GM18508 (cell line): ENCODE data around the gene CADM1.

Experiments used
- ATAC-seq: cut with Tn5 transposase; IDR thresholded peaks from one replicate; pipeline ENCODE4 v1.9.1; 2021; ENCODE audit warnings: moderate number of reproducible peaks; ENCODE audit not compliant: insufficient read depth, unreplicated experiment

The CADM1 gene

GRCh38 chr11:115518983-115519628 lies 14.9 kb upstream of the CADM1 start:
- ATAC-seq: no peak

DNA sequence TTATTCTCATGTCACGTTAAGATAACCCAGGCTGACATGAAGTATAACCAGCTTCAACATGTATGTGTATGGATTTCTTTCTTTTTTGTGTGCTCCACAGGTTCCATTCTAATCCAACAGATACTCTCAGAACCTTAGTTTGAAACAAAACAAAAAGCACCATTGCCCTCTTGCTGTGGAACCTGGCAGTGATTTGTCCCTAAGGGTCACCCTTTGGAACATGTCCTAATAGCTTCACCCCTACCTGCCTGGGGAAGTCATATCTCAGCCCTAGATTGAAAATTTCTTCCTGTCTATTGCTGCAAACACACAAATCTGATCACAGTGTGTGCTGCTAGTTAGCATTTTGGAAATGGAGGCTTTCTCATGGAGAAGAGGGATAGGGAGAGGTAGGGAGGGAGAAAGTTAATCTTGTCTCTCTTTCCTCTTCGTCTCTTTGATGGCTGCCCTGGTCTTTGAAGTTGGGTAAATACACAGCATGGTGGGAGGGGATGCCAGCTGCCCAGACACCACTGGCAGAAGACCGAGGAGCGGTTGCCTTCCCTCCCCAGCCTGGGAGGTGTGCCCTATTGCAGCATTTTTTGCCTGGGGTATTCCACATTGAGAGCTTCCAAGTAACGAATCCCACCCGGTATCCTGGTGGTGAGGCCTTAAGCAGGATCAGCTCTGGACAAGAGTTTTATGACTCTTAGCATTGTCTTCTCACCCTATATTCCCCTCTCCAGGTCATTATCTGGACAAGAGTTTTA lies 11.6 kb upstream of the CADM1 start:
- ATAC-seq: no peak

DNA sequence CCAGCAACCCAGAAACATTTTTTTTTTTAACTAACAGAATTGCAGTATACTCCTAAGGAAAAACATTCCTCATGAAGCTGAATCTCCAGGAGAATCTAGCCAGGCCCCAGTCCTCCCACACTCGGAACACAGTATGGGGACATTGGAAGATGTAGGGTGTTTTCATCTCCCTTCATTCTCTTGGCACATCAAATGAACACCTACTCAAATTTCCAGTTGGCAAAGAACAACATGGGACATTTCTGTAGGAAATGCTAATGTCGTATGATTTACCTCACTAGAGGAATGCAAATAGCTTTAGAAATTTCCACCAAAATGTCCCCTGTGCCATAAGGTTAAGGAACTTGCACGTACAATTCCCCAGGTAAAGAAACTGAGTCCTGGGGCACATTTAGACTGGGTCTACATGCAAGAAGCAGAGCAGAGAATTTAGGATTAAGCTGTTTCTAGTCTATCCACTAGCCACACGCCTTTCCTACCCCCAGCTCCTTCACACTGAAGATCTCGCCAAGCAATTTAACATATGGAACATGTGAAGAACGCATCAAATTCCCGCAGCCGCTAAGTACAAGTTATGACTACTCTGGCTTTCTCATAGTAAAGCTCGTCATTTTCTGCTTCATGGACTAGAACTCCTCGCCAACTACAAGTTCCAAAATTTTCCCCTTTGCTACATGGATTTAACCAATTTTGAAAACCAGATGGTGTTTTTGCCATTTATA lies 2.9 kb upstream of the CADM1 start:
- no peak for ATAC-seq

DNA sequence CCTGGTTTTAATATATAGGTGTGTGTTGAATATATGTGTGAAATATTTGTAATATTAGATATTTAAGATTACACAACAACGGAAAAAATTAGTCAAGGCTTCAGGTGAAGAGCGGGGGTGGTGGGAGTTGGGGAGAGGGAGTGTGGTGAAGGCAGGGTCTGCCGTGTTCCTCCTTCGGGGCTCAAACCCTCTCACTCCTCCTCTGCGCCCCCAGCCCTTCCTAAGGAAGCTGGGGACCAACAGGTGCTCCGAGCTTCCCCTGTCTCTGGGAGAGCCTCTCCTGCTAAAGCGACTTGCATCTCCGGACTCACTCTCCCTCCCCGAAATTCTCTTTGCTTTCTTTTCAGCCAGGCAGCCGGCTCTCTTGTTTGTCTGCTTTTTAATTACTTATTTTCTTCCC lies 960 bp upstream of the CADM1 start:
- no peak for ATAC-seq

- no peak for ATAC-seq
These were observed 334 bp downstream of the CADM1 start for GRCh38 chr11:115503886-115504275.

DNA sequence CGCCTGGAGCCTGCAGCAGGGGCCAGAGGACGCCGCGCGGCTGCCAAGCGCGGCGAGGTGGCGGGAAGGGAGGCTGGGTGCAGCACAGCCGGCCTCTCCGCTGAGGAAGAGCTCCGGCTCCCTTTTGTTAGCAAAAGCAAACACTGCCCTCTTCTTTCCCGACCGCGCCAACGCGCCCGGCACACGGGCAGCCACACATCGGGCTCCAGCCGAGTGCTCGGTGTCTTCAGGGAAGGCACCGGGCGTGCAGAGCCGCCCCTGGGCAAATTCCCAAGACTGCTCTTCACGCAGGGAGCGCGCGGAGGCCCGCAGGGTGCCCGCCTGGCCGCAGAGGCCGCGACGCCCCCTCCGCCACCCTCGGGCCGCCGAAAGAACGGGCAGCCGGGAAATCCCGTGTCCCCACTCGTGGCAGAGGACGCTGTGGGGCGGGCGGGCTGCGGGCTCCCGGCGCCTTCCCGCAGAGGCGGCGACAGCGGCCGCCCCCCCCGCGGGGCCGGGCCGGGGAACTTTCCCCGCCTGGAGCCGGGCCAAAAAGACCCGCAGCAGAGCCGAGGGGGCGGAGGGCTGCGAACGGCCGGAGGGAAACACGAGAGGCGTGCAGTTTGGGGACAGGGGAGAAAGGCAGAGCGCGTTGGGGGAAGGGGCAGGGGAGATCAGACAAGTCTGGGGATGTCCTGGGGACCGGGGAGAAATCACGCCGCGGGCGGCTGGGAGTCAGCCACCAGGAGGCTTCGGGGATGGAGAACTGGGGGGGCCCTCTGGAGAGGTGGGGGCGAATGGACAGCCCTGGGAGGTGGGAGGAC lies 931 bp downstream of the CADM1 start:
- no peak for ATAC-seq

DNA sequence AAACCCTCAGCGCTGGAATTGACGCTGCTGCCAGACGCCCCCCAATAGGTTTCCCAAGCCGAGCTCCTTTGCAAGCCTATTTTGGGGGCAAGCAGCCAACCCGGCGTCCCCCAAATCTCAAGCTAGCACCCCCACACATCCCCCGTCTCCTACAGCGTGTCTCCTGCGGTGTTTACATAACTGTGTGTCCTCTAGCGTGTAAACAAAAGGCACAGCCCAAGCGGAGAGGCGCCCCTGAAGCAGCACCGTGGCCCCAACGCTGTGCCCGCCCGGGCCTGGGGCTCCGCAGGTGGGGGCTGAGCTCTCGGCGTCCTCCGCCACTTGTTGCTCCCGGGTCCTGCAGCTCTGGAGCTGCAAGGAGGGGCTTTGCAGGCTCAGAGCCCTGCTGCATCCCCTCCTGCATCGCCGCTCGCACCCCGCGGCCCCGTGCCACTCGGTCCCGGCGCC lies 1.6 kb downstream of the CADM1 start:
- ATAC-seq: no peak

DNA sequence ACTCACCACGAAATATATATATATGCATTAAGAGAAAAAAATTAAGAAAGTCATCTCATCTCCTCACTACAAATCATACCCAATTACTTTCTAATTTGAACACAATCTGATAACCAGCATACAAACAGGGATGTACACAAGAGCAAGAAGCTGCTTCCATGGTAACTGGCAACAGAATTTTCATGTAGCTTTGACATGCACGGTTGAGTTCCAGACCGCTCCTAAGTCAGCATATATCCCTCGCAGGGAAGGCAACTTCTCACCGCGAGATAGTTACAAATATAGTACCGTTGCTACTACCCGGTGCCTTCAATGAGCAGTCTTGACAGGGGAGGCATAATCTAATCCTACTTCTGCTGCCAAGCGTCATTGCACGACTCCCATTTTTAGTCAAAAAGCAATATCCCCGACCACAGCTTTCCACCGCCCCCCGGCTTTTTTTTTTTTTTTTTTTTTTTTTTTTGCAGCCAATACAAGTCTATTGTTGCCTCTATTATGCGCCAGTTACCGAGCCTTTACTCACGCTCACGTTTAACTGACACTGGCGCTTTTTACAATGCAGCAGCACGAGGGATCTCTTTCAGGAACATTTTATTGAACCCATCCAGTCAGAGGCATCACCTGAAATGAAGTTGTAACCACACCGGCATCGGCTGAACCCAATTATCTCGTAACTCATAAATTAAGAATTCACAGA lies 2.2 kb downstream of the CADM1 start:
- ATAC-seq: no peak

DNA sequence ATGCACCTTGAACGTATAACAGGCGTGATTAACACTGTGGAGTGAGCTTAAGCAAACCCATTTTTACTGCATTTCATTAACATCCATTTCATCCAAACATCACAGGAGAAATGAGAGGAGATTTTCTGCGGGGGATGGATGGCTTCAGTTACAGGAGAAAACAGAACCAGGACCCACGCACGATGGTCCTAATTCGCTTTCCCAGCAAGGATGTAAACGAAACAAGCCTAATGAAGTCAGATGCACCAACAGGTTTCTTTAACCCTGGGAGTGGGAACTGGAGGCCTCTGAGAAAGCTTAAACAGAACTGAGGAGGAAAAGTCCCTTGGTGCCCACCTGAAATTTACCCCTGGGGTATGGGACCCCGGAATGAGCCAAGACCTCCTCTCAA lies 2.7 kb downstream of the CADM1 start:
- ATAC-seq: no peak

DNA sequence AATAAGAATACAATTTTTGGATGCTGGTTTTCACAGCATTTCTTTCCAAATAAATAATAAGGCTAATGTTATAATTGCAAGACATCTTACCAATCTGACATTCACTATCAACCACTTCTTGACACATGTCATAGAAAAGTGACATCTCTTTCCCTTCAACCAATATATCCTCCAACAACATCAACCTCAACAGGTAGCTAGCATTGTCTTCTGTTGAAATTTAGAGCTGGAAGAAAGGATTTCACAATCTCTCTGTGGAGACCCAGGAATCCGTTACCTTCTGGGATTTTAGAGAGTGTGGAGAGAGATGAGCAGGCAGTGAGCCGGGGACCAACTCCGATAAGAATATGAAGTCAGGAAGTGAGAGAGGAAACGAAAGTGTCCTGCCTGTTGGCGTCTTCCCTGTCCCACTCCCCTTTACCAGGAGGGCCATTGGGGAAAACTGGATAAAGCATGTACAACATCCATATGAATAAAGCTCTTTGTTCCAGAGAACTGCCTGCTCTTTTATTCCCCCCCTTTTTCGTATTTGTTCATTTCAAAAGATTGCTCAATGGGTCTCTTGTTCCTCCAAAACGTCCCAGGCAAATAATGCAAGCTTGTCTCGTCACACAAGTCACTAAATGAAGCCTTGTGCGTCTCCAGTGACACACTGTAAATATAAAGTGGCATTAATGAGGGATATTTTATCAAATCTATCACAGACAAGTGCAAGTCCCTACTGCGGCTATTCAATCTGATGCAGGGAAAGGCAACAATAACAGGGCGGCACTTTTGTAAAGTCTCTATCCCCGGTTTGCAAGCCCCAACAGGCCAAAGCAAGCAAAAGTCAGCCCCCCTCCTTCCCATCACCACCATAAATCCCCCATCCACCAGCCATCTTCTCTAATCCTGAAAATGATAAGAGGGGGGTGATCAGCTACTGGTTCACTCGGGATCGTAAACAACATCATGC lies 3.4 kb downstream of the CADM1 start:
- no peak for ATAC-seq

GRCh38 chr11:115499891-115500290 lies 4.3 kb downstream of the CADM1 start:
- ATAC-seq: no peak

- no peak for ATAC-seq
These were observed 4.9 kb downstream of the CADM1 start for GRCh38 chr11:115499241-115499799.

- no peak for ATAC-seq
These were observed 5.9 kb downstream of the CADM1 start for GRCh38 chr11:115498354-115498753.

DNA sequence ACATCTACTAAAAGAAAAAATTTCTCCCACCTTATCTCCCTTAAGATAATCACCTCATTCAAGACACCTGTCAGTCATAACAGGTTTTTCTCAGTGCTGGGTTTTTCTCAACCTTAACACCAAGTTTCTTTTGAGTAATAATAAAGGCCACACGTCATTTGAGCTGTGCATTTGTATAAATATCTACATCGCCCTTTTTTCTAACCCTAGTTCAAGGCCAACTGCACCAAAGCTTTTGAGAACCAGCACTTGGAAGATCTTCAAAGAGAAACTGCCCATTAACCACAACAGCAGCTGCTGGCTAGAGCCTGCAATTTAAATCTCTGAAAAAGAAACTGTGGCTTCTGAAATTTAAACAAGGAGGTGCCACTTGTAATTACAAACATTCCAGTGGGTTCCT lies 6.9 kb downstream of the CADM1 start:
- no peak for ATAC-seq

DNA sequence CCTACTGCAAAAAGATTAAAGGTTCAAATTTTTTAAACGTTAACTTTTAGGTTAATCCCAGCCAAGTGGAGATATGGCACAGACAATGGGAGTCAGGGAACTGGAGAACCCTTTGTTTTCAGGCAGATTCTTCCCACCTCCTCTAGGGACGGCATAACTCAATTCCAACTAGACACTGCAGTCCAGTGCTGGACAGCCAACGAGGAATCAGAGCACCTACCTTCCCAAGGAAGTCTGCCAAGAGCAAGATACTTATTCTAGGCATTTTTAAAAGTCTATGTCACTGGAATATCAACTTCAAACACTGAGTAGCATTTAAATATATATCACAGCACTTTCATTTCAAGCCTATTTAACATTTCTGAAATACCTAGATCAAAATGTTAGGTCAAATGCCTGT lies 7.3 kb downstream of the CADM1 start:
- no peak for ATAC-seq

DNA sequence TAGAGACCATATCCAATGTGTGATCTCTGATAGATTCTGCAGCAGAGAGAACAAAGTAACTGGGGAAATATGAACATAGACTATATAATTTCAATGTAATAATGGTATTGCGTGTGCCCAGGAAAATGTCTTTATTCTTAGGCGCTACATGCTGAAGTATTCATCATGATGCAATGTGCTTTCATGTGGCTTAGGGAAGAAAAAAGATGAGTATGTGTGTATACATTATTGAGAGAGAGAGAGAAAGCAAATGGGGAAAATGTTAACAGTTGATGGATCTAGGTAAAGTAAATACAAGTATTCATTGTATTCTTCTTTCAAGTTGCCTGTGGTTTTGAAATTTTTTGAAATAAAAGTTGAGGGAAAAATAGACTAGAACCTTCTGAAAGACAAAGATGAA lies 10.3 kb downstream of the CADM1 start:
- no peak for ATAC-seq

GRCh38 chr11:115493488-115493887 lies 10.7 kb downstream of the CADM1 start:
- no peak for ATAC-seq

GRCh38 chr11:115489466-115489865 lies 14.7 kb downstream of the CADM1 start:
- ATAC-seq: no peak

GRCh38 chr11:115488945-115489344 lies 15.3 kb downstream of the CADM1 start:
- no peak for ATAC-seq
